Adipocyte (in vitro differentiated cells): ENCODE results near the gene JADE2.
"Not testable (repeated sequence)": the region's sequence is repeated elsewhere in the genome, so short reads cannot be mapped to it uniquely, and the experiment has no call there.

Source experiments
- DNase-seq: peaks from one replicate; pipeline ENCODE4 v3.0.0-alpha.2; 2015; ENCODE audit warnings: low read depth
- H3K27me3 ChIP-seq: replicated peaks from 2 replicates; pipeline ENCODE4 v1.7.0; 2013; ENCODE audit warnings: mild to moderate bottlenecking, low read length, moderate library complexity; ENCODE audit not compliant: control insufficient read depth, insufficient read depth
- H3K36me3 ChIP-seq: 2 replicates; pipeline ENCODE4 v1.7.0; 2013; ENCODE audit warnings: low read length, mild to moderate bottlenecking, moderate library complexity; ENCODE audit not compliant: control insufficient read depth, insufficient read depth, severe bottlenecking
- H3K4me1 ChIP-seq: 2 replicates; pipeline ENCODE4 v1.7.0; 2013; ENCODE audit warnings: mild to moderate bottlenecking, low read length, moderate library complexity; ENCODE audit not compliant: control insufficient read depth, insufficient read depth
- H3K4me3 ChIP-seq: 2 replicates; pipeline ENCODE4 v1.7.0; 2013; ENCODE audit warnings: mild to moderate bottlenecking, low read length, moderate library complexity
- H3K9ac ChIP-seq: 2 replicates; pipeline ENCODE4 v1.7.0; 2013; ENCODE audit warnings: mild to moderate bottlenecking, low read length, moderate library complexity
- H3K9me3 ChIP-seq: 2 replicates; pipeline ENCODE4 v1.7.0; 2013; ENCODE audit warnings: mild to moderate bottlenecking, low read length, moderate library complexity; ENCODE audit not compliant: control insufficient read depth

JADE2 gene

GRCh38 chr5:134547066-134547465 lies 21.6 kb downstream of the JADE2 start:
- Histone ChIP-seq H3K4me3 (no peak overlapping the region), H3K9me3 (no peaks in the 10 kb centered on the region), H3K9ac (no peak overlapping the region), H3K27me3 (no peaks in the 10 kb centered on the region), H3K4me1 (peaks cover 76% of the 10 kb centered on the region), H3K36me3 (peaks cover 22% of the 10 kb centered on the region)
- no peak for DNase-seq

- no peaks in the 10 kb centered on the region for H3K27me3 ChIP-seq
- peak overlapping the region; percentile 48 for H3K9ac ChIP-seq
- H3K4me3 ChIP-seq: peak overlapping the region; percentile 4
- H3K4me1 ChIP-seq: peaks cover 81% of the 10 kb centered on the region
- H3K9me3 ChIP-seq: no peaks in the 10 kb centered on the region
- peak; percentile 84 for DNase-seq
- peaks cover 21% of the 10 kb centered on the region for H3K36me3 ChIP-seq
Observed at GRCh38 chr5:134547579-134547978, 22.1 kb downstream of the JADE2 start.

GRCh38 chr5:134547999-134548658 lies 22.7 kb downstream of the JADE2 start:
- Histone ChIP-seq H3K4me1 (peaks cover 87% of the 10 kb centered on the region), H3K9ac (peak overlapping the region; percentile 48), H3K9me3 (no peaks in the 10 kb centered on the region), H3K36me3 (peaks cover 21% of the 10 kb centered on the region), H3K27me3 (no peaks in the 10 kb centered on the region), H3K4me3 (peak overlapping the region; percentile 4)
- no peak for DNase-seq

GRCh38 chr5:134549714-134550113 lies 24.2 kb downstream of the JADE2 start:
- DNase-seq: peak; percentile 6
- no peak overlapping the region for H3K4me3 ChIP-seq
- H3K9me3 ChIP-seq: no peaks in the 10 kb centered on the region
- no peak overlapping the region for H3K9ac ChIP-seq
- no peaks in the 10 kb centered on the region for H3K27me3 ChIP-seq
- H3K36me3 ChIP-seq: peaks cover 14% of the 10 kb centered on the region
- H3K4me1 ChIP-seq: peaks cover 90% of the 10 kb centered on the region

- peak; percentile 14 for DNase-seq
- Histone ChIP-seq H3K9me3 (no peaks in the 10 kb centered on the region), H3K4me1 (peaks cover 91% of the 10 kb centered on the region), H3K27me3 (no peaks in the 10 kb centered on the region), H3K9ac (no peak overlapping the region), H3K36me3 (peaks cover 14% of the 10 kb centered on the region), H3K4me3 (no peak overlapping the region)
Observed at GRCh38 chr5:134550271-134551214, 25.1 kb downstream of the JADE2 start.

GRCh38 chr5:134551901-134552300 lies 26.4 kb downstream of the JADE2 start:
- Histone ChIP-seq H3K9me3 (no peaks in the 10 kb centered on the region), H3K4me3 (peak overlapping the region; percentile 25), H3K9ac (peak overlapping the region; percentile 31), H3K4me1 (peaks cover 86% of the 10 kb centered on the region), H3K27me3 (no peaks in the 10 kb centered on the region), H3K36me3 (peaks cover 13% of the 10 kb centered on the region)
- peak; percentile 41 for DNase-seq

- H3K27me3 ChIP-seq: no peaks in the 10 kb centered on the region
- H3K9ac ChIP-seq: no peak overlapping the region
- peaks cover 14% of the 10 kb centered on the region for H3K36me3 ChIP-seq
- peaks cover 82% of the 10 kb centered on the region for H3K4me1 ChIP-seq
- H3K9me3 ChIP-seq: no peaks in the 10 kb centered on the region
- H3K4me3 ChIP-seq: peak overlapping the region; percentile 25
- peak; percentile 94 for DNase-seq
Observed at GRCh38 chr5:134552301-134552700, 26.8 kb downstream of the JADE2 start.

GRCh38 chr5:134552716-134553115 lies 27.2 kb downstream of the JADE2 start:
- peaks cover 14% of the 10 kb centered on the region for H3K36me3 ChIP-seq
- not testable (repeated sequence) for H3K9me3 ChIP-seq, H3K27me3 ChIP-seq, DNase-seq, H3K4me3 ChIP-seq
- H3K4me1 ChIP-seq: peaks cover 78% of the 10 kb centered on the region
- peak overlapping the region; percentile 46 for H3K9ac ChIP-seq

- Histone ChIP-seq H3K9ac (peak overlapping the region; percentile 5), H3K9me3 (no peaks in the 10 kb centered on the region), H3K4me3 (no peak overlapping the region), H3K27me3 (no peaks in the 10 kb centered on the region), H3K36me3 (peaks cover 10% of the 10 kb centered on the region), H3K4me1 (peaks cover 67% of the 10 kb centered on the region)
- no peak for DNase-seq
Observed at GRCh38 chr5:134553821-134554267, 28.4 kb downstream of the JADE2 start.

- H3K36me3 ChIP-seq: peaks cover 10% of the 10 kb centered on the region
- H3K9me3 ChIP-seq: no peaks in the 10 kb centered on the region
- H3K4me3 ChIP-seq: no peak overlapping the region
- peak; percentile 85 for DNase-seq
- H3K4me1 ChIP-seq: peaks cover 61% of the 10 kb centered on the region
- peak overlapping the region; percentile 5 for H3K9ac ChIP-seq
- H3K27me3 ChIP-seq: no peaks in the 10 kb centered on the region
Observed at GRCh38 chr5:134554319-134555222, 29.1 kb downstream of the JADE2 start.
